NCI-H1417 (cell line): ENCODE data around the gene MOB3A.
"Not testable (repeated sequence)": the region's sequence is repeated elsewhere in the genome, so short reads cannot be mapped to it uniquely, and the experiment has no call there.

Experiments used
- DNase-seq, 3 experiments: peaks; one replicate each; lab custom pipeline; 2025; lab: John Stamatoyannopoulos, UW

Gene MOB3A

DNA sequence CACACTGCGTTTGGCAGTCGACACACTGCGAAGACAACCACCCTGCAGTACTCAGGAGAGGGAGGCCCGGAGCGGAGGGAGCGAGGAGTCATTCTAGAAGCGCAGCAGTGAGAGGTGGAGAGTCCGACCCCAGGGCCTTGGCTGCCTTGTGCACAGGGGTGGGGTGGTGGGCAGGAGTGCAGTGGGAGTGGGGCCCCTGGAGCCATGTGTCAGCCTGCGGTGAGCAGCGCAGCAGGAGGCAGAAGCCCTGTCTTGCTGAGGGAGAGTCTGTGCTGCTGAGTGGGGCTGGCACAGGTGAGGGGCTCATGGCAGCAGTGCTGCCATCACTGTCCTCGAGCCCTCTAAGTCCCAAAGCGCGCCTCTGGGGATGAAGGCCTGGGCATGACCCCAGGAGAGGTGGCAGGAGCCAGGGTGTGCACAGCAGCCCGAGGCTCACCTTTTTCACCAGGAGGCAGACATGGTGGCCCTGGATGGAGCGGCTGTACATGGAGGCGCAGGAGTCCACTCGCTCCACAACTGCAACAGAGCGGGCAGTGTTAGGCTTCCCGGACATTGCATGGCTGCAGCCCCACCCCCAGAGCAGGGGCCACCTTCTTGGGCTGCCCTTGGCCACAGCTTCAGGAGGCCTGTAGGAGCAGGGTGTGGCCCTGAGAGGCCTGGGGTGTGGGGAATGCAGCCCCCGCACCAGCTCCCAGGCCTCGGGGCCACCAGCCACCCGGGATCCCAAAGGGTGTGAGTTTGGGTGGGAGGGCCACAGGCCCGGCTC, 12.3 kb upstream of the MOB3A start:
- no peak for DNase-seq

DNA sequence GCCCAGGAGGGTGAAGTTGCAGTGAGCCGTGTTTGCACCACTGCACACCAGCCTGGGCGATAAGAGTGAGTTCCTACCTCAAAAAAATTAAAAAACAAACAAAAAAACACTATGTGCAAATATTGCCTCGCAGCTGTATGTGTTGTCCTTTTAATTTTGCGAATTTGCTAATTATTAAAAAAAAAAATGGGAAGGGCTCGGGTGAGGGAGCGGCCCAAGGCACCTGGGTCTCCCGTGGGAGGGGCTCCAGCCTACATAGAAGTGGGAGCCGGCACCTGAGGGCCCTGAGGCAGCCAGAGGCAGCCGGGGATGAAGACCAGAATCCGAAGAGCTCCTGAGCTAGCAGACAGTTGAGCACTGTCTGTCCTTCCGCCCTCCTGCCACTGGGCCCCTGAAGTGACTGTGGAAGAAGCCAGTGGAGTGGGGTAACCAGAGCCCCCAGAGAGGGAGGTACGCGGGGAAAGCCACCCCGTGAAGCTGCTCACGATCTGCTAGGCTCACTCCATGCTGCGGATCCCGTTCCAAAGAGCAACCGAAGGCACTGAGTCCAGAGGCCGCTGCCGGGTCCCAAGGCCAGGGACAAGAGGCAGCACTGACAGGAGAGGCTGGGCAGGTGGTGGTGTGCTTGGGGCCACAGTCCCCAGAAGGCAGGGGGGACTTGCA, 7.0 kb upstream of the MOB3A start:
- no peak for DNase-seq

DNA sequence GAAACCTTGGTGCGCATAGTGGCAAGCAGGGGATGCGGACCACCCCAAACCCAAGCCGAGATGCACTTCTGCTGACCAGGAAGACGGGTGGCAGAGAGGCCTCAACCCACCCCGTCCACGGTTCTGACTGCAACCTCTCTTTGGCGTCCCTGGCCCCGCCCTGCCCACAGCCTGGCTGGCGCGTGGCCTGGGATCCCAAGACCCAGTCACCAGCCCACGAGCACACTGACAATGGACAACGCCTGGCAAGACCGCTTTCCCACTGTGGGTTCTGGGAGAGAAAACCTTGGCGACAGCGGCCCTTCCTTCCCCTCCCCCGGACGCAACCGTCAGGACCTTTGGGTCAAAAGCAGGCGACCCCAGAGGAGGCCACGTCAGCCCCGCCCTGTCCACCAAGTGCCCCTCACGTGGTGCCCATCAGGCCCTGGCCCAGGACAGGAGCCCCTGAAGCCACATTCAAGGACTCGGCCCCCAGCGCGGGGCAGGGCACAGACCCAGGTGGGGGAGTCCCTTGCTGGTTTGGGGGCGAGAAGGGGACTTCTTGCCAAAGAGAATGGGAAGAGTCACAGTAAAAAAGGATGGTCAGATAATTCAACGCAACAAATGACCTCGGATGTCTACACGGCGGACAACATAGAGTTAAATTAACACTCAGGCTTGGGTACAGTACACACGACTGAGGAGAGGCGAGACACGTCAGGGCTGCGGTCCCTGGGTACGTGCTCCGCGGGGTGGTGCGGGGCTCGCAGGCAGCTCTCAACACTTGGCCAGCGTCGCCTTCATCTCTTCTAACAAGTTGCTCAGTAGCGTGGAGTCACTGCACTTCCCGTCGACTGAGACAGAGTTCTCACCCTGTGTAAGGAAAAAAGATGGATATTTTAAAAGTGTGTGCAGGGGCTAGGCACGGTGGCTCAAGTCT, 5.5 kb upstream of the MOB3A start:
- no peak for DNase-seq

DNA sequence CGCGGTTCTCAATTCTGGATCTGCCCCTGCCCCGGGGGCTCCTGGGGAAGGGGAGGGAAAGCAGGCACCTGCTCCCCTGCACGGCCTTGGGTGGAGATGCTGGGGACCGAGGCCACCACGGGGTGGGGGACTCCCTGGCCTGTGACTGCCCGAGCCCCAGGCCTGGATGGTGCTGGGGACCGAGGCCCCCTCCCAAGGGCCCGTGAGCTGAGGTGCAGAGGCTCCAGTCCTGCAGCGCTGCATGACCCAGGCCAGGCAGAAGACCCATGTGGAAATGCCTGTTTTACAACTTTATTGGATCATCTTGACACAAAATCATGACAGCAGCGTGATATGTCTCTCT, 4.6 kb upstream of the MOB3A start:
- no peak for DNase-seq

DNA sequence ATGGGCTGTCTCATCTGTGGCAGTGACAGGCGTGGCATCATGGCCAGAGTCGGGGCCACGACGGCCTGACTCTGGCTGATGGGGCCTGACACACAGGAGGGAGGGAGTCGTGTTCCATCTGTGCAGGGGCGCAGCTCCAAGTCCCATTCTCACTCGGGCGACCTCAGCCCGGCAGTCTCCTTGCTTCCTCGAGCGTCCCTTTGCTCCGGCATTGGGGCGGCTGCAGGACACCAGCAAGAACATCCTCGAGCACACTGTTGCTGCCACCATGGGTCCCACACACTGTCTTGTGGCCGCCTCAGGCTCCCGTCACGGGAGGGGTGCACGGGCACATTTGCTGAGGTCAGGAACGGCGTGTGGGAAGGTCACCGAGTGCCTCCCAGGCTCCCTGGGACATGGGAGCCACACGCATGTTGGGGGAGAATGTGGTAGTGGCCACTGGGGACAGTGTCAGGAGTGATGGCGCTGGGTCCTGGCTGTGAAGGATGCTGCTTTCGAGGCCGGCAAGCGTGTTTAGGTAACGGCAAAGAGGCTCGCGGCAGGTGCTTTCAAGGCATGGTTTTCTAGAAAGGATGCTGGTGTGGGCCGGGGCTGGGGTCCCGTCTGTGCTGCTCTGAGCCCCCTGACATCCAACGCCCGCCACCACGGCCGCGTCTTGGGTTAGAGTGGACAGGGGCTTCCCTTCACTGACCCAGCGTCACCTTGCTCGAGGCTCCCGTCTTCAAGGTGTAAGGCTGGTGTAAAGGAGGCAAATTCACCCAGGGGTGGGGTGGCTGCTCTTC, 4.0 kb upstream of the MOB3A start:
- DNase-seq = no peak

DNA sequence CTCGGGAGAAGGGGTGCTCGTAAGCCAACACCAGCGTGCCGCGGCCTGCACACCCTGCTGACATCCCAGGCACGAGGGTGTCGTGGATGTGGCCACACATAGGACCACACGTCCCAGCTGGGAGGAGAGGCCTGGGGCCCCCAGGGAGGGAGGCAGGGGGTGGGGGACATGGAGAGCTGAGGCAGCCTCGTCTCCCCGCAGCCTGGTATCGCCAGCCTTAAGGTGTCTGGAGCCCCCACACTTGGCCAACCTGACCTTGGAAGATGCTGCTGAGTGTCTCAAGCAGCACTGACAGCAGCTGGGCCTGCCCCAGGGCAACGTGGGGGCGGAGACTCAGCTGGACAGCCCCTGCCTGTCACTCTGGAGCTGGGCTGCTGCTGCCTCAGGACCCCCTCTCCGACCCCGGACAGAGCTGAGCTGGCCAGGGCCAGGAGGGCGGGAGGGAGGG, 3.0 kb upstream of the MOB3A start:
- DNase-seq = no peak

DNA sequence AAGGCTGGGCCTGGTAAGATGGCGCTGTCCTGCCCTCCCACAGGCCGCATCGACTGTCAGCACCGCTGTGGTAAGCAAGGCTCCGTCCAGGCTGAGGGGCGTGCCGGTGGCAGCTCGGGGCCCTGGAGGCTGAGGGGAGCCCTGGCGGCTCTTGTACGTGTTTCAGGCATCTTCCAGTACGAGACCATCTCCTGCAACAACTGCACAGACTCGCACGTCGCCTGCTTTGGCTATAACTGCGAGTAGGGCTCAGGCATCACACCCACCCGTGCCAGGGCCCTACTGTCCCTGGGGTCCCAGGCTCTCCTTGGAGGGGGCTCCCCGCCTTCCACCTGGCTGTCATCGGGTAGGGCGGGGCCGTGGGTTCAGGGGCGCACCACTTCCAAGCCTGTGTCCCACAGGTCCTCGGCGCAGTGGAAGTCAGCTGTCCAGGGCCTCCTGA, 1.8 kb upstream of the MOB3A start:
- DNase-seq = no peak

DNA sequence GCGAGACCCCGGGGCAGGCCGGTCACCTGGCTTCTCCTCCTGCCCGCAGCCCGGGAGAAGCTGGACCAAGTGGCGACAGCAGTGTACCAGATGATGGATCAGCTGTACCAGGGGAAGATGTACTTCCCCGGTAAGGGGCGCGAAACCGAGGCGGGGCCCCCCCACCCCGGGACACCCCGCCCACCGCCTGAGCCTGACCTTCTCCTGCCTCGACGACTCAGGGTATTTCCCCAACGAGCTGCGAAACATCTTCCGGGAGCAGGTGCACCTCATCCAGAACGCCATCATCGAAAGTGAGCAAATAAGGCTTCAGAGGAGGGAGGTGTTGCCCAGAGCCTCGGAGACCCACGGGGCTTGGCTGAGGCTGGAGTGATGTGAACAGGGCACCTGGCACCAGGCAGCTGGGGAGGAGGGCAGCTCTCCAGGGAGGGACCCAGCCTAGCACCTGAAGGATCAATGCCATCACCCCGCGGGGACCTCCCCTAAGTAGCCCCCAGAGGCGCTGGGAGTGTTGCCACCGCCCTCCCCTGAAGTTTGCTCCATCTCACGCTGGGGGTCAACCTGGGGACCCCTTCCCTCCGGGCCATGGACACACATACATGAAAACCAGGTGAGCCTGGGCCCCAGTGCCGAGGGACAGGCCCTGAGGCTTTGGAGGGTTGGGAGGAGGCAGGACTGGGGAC, 1.2 kb upstream of the MOB3A start:
- DNase-seq = peak; percentile 26 to 69 (median 53)

DNA sequence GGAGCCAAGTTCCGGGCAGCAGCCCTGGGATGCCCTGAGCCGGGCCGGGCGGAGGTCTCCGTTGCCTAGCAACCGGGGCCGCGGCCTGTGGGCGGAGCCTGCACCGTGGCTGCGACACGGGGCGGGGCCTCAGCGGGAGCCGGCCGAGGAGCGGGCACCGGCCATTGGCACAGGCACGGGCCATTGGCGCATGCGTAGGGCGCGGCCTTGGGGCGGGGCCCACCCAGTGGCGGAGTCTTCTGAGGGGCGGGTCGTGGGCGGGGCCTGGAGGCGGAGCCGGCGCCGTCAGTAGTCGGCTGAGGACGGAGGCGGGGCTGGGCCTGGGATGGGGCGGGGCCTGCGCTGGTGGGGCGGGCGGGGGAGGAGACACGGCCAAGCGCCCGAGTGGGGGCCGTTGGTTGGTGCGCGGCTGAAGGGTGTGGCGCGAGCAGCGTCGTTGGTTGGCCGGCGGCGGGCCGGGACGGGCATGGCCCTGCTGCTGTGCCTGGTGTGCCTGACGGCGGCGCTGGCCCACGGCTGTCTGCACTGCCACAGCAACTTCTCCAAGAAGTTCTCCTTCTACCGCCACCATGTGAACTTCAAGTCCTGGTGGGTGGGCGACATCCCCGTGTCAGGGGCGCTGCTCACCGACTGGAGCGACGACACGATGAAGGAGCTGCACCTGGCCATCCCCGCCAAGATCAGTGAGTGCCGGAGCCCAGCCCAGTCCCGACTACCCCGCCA, 515 bp upstream of the MOB3A start, which contains the start of gene IZUMO4:
Gene IZUMO4 (plus strand): TSS at position 436 of the 723 bp plus-strand sequence. CDS start 31 bp downstream, at position 467.
- DNase-seq = peak; percentile 99 to 100 (median 99)

DNA sequence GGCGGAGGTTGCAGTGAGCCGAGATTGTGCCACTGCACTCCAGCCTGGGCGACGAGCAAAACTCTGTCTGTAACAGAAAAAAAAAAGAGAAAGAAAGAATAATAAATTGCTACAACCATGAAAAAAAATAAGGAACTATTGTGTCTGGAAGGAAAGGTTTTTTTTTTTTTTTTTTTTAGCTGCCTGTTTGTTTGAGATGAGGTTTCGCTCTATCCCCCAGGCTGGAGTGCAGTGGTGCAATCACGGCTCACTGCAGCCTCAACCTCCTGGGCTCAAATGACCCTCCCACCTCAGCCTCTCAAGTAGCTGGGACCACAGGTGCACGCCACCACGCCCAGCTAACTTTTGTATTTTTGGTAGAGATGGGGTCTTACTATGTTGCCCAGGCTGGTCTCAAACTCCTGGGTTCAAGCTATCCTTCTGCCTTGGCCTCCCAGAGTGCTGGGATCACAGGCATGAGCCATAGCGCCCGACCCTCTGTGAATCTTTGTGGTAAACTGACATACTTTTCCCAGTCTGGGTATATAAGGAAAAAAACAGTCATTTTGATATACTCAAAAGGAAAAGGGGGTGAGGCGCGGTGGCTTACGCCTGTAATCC, 4.1 kb downstream of the MOB3A start:
- DNase-seq = not testable (repeated sequence)

DNA sequence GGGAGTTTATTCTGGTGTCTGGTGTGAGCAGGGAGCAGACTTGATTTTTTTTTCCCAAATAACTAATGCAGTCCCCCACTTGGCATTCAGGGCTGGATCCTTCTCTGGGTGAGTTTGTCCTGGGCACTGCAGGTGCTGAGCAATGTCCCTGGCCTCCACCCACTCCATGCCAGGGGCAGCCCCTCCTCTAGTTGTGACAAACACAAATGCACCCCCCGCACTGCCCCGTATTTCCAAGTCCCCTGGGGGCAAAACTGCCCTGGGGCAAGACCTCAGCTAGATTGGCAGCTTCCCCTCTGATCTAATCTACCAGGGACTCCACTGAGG, 6.4 kb downstream of the MOB3A start:
- DNase-seq = no peak

DNA sequence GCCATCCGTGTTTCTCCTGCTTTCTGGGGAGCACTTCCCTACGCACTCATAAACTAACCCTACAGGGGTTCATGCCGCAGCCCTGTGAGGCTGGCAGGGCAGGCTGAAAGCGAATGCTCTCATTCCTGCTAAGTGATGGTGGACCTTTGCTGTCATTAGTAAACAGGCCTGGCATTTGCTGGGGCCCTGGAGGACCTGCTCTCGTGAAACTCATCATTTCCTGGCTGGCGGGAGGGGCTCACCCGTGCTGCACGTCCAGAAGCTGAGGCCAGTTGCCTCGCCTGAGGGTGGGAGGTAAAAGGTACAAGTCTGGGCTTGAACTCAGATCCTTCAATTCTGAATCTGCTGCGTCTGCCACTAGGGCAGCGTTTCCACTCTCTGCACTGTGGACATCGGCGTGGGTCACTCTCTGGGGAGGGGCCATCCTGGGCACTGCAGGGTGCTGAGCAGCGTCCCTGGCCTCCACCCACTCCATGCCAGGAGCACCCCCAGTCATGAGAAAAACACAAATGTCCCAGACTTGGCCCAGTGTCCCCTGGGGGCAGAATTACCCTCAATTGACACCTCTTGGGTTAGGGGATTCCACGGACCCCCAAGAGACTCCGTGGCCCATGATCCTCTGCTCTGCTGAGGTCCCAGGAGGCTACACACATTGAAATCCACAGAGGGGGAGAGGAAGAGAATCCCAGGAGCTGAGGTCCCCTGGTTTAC, 7.0 kb downstream of the MOB3A start:
- DNase-seq = peak in 2 of 3 experiments; percentile 14 to 28

DNA sequence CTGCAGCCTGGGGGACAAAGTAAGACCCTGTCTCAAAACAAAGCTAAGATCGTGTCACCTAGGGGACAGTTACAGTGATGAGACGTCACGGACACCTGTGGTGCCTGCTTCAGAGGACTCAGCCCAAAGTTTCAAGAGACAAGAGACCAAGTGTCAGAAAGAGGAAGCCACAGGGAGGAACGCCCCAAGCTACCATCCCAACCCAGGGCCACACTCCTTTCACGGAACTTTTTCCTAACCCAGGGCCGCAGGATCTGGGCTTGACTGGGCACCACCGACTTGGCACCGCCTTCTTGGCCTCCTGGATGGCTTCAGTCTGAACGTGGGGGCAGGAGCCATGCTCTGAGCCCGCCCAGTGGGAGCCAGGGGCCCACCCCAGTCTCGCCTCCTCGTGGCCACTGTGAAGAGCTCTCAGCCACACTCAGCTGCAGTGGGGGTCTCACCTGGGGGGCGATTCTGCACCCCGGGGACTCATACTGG, 8.5 kb downstream of the MOB3A start:
- DNase-seq = no peak

DNA sequence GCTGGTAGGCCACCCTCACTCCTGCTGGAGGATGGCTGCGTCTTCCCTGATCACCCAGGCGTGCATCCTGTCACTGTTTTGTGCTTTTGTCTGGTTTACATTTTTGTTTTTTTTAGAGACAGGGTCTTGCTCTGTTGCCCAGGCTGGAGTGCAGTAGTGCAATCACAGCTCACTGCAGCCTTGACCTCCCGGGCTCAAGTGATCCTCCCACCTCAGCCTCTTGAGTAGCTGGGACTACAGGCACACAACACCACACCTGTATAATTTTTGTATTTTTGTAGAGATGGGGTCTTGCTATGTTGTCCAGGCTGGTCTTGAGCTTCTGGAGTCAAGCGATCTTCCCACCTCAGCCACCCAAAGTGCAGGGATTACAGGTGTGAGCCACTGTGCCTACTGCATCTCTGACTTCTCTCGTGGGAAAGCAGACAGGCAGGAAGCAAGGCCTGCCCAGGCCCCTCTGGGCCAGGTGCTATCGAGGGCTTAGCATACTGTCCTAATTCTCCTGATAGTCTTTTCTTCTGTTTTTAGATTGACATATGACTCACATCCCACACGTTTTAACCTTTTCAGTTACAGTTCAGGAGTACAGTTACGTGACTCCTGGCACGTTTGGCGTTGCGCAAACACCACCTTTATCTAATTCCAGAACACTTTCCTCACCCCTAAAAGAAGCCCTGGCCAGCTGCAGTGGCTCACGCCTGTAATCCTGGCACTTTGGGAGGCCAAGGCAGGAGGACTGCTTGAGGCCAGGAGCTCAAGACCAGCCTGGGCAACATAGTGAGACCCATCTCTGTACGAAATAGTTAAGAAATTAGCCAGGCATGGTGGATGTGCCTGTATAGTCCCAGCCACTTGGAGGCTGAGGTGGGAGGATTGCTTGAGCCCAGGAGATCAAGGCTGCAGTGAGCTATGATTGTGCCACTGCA, 9.2 kb downstream of the MOB3A start:
- DNase-seq = not testable (repeated sequence)

DNA sequence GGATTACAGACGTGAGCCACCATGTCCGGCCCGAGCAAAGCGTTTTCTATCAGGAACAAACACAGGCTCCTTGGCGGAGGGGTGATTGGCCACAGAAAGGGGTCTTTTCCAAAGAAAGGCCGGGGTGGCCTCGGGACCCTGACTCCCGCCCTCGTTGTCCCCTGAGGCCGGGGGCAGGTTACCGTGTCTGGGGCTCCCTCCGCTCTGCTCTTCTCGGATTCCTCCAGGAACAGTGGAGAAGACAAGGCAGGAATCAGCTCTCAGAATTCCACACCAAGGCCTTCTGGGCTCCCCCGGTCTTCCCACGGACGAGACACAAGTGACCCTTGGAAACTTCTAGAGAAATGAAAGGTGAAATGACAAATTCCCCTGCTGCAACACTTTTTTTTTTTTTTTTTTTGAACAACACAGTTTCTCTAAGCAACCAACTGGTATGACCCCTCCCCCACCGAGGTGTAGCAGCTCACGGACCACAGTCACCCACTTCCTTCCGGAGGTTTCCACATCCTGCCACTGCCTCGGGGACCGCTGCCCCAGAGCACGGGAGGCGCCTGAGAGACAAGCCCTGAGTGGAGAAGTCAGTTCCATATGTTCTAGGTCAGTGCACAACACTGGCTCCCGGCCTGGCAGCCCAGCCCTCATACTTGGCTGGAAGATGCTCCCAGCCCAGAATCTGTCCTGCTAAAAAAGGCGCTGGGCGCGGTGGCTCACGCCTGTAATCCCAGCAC, 11.0 kb downstream of the MOB3A start:
- DNase-seq = no peak

DNA sequence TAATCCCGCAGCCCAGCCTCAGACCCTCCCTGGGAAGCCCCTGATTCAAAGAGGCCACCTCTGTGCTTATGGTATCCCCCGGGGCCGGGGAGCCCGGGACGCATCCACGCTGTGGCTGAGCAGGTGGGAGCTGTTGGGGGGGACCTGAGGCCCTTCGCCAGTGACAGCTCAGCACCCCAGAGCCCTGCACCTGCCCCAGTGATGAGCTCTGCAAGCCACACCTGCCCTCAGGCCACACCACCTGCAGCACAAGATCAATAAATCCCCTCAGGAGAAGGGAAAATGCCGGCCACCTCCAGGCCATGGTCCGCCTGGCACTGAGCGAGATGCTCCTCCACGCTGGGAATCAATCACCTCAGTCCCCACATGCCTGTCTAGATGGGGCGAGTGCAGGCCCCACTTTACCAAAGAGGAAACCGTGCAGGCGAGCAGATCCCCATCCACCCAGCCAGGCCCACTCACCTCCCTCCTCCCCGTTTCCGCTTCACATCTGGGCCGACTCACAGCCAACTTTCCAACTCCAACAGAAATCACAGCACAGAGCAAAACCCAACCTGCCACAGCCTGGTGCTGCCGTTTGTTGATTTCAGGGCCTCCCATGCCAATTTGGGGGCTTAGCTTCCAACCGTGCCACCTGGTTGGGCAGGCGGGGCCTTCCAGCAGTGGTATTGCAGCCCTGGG, 12.8 kb downstream of the MOB3A start:
- peak in 2 of 3 experiments; percentile 75 to 82 for DNase-seq
